ENCODE measurements around the gene AHR. TPM values are rescaled to one million over a fixed set of nuclear protein-coding genes. Genes with fewer than 3 reads are reported as not detected.

Gene AHR
- total RNA-seq, 1 experiment from 2014 or later, result 6.1 TPM

DNA sequence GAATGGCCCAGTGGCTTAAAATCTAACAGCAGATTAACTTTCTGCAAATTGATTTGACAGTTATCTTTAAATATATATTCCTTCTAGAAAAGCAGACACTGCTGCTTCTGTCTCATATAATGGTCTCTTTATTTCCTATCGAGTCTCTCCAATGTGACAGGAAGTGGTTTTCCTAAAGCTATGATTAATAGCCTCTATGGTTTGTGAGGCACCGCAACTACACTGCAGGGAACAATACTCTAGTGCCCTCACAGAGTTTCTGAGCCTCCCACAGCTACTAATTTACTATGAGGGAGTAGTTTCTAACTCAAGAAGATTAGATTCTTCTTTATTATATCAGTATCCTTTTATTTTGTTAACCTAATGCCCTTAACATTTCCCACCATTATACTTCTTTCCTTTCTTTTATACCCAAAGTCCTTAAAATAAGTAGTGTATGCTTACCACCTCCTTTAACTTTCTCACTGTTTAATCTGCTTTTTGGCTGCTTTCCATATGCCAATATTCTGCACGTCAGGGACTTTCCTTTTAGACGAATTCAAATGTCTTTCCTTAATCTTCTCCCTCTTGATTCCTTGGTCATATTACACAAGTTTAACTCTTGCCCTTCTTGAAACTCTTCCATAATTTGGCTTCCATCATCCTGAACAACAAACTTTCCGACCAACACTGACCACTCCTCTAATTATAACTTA is 23.8 kb upstream of the AHR start:
- no peaks in the 10 kb centered on the region for H4K20me1 ChIP-seq (ENCODE audit: control insufficient read depth, insufficient read depth, insufficient read length)
- H3K18ac ChIP-seq (ENCODE audit: insufficient read length, low read depth, low read length), result no peak overlapping the region
- Mint-ChIP-seq H3K27ac (no peak overlapping the region), H3K4me3 (no peak overlapping the region), H3K9me3 (peaks cover 8 to 9% of the 10 kb centered on the region in 2 experiments), H3K4me1 (peaks cover 4% of the 10 kb centered on the region in 2 experiments), H3K36me3 (ENCODE audit: insufficient read depth in 1 of 3, low read depth in 3 of 3) (peaks cover 4 to 8% (median 5%) of the 10 kb centered on the region in 3 experiments; a peak in 6 of 7 replicates), H3K27me3 (ENCODE audit: low read depth) (no peaks in the 10 kb centered on the region)
- no peak overlapping the region for H3K4me2 ChIP-seq (ENCODE audit: insufficient read depth, insufficient read length, low read length)
- H3K9ac ChIP-seq (ENCODE audit: extremely low read depth, insufficient read length, low read length), result no peak overlapping the region
- H3K23me2 ChIP-seq (ENCODE audit: insufficient read length, low read depth, low read length, poor library complexity, severe bottlenecking), result no peaks in the 10 kb centered on the region
- no peak overlapping the region for H2BK15ac ChIP-seq (ENCODE audit: low read depth, low read length)
- H2AFZ ChIP-seq (ENCODE audit: low read length), result no peak overlapping the region
- H3K79me1 ChIP-seq (ENCODE audit: insufficient read depth, low read depth, low read length, poor library complexity, severe bottlenecking), result no peaks in the 10 kb centered on the region
- no peaks in the 10 kb centered on the region for H3K79me2 ChIP-seq (ENCODE audit: insufficient read depth, low read length)
- no peak overlapping the region for H4K5ac ChIP-seq (ENCODE audit: insufficient read length, low read depth, low read length)
- no peak overlapping the region for H2BK20ac ChIP-seq (ENCODE audit: low read depth, low read length, poor library complexity, severe bottlenecking)
- no peaks in the 10 kb centered on the region for H3K27me3 ChIP-seq (ENCODE audit: insufficient read depth, low read length)
- H3K27ac ChIP-seq (ENCODE audit: insufficient read length, low read depth, low read length), result no peak overlapping the region
- no peak for DNase-seq
- H2BK5ac ChIP-seq (ENCODE audit: insufficient read length, low read length), result no peak overlapping the region
- H3K4ac ChIP-seq (ENCODE audit: low read depth, low read length), result no peak overlapping the region
- H3K23ac ChIP-seq (ENCODE audit: insufficient read length, low read depth, low read length), result no peak overlapping the region
- H4K8ac ChIP-seq (replicated peaks; ENCODE audit: insufficient read length, low read depth, low read length), result no peak overlapping the region
- no peak for TF ChIP-seq CTCF (conservative IDR thresholded peaks at IDR 0.05)
- H4K91ac ChIP-seq (ENCODE audit: insufficient read length, low read depth, low read length), result no peak overlapping the region
- H3K4me1 ChIP-seq (ENCODE audit: insufficient read depth, low read length), result no peaks in the 10 kb centered on the region
- H2BK12ac ChIP-seq (ENCODE audit: insufficient read length, low read depth, low read length), result no peak overlapping the region
- H3K14ac ChIP-seq (ENCODE audit: insufficient read depth, low read length), result no peak overlapping the region
- no peak overlapping the region for H2BK120ac ChIP-seq (ENCODE audit: low read depth, low read length, poor library complexity, severe bottlenecking)
- H3T11ph ChIP-seq (ENCODE audit: low read length), result no peak overlapping the region
- no peak overlapping the region for H2AK5ac ChIP-seq (ENCODE audit: insufficient read length, low read length)
- peaks cover 4% of the 10 kb centered on the region for H3K9me3 ChIP-seq (ENCODE audit: control insufficient read depth, low read depth, low read length)
- no peak overlapping the region for H3K56ac ChIP-seq (ENCODE audit: insufficient read length, low read depth, low read length)
- WGBS (ENCODE audit: extremely low coverage, insufficient read length, low lambda C conversion rate), result no CpG with 5 or more reads among the region's 5 CpGs

Measured in H9 (cell line).